Measurements from ENCODE around the gene CDC42BPB.

Gene CDC42BPB

GRCh38 chr14:102915292-102916110 lies 141.8 kb downstream of the CDC42BPB start:
- no peak for DNase-seq (ENCODE audit: low read depth, low spot score)

- no peak for DNase-seq (ENCODE audit: low read depth, low spot score)
Measured at GRCh38 chr14:102914474-102915291, 142.7 kb downstream of the CDC42BPB start.

GRCh38 chr14:102913341-102914211 lies 143.8 kb downstream of the CDC42BPB start:
- no peak for DNase-seq (ENCODE audit: low read depth, low spot score)

- no peak for DNase-seq (ENCODE audit: low read depth, low spot score)
Measured at GRCh38 chr14:102911991-102912761, 145.2 kb downstream of the CDC42BPB start.

GRCh38 chr14:102911541-102911951 lies 145.8 kb downstream of the CDC42BPB start:
- no peak for DNase-seq (ENCODE audit: low read depth, low spot score)

GRCh38 chr14:102910442-102910841 lies 146.9 kb downstream of the CDC42BPB start:
- no peak for DNase-seq (ENCODE audit: low read depth, low spot score)

- no peak for DNase-seq (ENCODE audit: low read depth, low spot score)
Measured at GRCh38 chr14:102909911-102910310, 147.4 kb downstream of the CDC42BPB start.

- no peak for DNase-seq (ENCODE audit: low read depth, low spot score)
Measured at GRCh38 chr14:102909462-102909861, 147.9 kb downstream of the CDC42BPB start.

- DNase-seq (ENCODE audit: low read depth, low spot score), result no peak
Measured at GRCh38 chr14:102908766-102909455, 148.4 kb downstream of the CDC42BPB start.

- DNase-seq (ENCODE audit: low read depth, low spot score), result no peak
Measured at GRCh38 chr14:102907980-102908730, 149.2 kb downstream of the CDC42BPB start.

GRCh38 chr14:102907303-102907844 lies 150.0 kb downstream of the CDC42BPB start:
- DNase-seq (ENCODE audit: low read depth, low spot score), result no peak

GRCh38 chr14:102906616-102907302 lies 150.6 kb downstream of the CDC42BPB start:
- DNase-seq (ENCODE audit: low read depth, low spot score), result no peak

GRCh38 chr14:102905116-102906108 lies 151.9 kb downstream of the CDC42BPB start:
- no peak for DNase-seq (ENCODE audit: low read depth, low spot score)

- no peak for DNase-seq (ENCODE audit: low read depth, low spot score)
Measured at GRCh38 chr14:102903889-102904512, 153.3 kb downstream of the CDC42BPB start.

- DNase-seq (ENCODE audit: low read depth, low spot score), result no peak
Measured at GRCh38 chr14:102903248-102903888, 154.0 kb downstream of the CDC42BPB start.

GRCh38 chr14:102902523-102903247 lies 154.7 kb downstream of the CDC42BPB start:
- DNase-seq (ENCODE audit: low read depth, low spot score), result no peak
